ENCODE measurements around the gene ABAT.
"Not testable (repeated sequence)": the region's sequence is repeated elsewhere in the genome, so short reads cannot be mapped to it uniquely, and the experiment has no call there.

The ABAT gene

DNA sequence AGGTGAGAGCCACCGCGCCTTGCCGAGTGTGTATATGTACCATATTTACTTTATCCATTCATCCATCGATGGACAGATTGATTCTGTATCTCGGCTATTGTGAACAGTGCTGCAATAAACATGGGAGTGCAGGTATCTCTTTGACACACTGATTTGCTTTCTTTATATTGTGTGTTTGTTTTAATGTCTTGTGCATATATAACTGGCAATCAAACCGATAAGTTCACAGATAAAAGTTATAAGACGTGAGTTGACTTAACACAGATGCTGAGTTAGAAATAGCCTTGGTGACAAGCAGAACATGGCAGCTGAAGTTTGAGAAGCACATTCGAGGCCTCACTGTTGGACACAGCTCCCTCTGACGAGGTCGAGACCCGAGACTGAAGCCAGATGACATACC is 99.8 kb downstream of the ABAT start:
- in situ Hi-C loops (cut with MboI; ENCODE audit: low sequenced_read_pairs), result no loop called here

DNA sequence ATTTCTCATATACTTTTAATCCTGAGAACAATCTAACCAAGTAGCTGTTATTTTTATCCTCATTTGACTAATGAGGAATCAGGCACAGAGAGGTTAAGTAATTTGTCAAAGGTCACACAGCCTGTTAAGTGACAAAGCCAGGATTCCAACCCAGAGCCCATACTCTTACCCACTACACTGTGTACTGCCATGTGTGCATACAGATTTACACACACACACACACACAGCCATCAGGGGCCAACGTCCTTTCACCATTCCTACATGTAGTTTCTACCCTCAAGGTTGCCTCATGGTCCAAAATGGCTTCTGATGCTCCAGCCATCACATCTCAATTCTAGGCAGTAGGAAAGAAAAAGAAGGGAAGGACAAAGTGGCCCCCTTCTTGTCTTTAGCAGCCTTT is 100.9 kb downstream of the ABAT start:
- in situ Hi-C loops (cut with MboI; ENCODE audit: low sequenced_read_pairs), result loop anchor here (25.0 kb wide), 1 partner anchor 213 kb away; no protein-coding TSS in a partner anchor

DNA sequence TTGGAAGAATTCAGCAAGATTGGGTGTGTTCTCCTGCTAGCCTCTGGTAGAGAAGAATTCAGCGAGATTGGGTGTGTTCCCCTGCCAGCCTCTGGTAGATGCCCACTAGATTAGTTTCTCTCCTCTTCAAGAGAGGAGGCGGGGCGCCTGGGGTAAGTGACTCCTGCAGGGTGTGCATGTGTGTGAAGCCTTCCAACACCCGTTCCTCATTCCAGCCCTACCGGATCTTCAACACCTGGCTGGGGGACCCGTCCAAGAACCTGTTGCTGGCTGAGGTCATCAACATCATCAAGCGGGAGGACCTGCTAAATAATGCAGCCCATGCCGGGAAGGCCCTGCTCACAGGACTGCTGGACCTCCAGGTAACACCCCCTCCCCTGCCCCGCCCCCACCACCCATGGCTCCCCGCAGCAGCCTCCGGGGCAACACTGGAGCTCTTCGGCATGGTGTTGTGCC is 101.7 kb downstream of the ABAT start:
- in situ Hi-C loops (cut with MboI; ENCODE audit: low sequenced_read_pairs), result loop anchor here (25.0 kb wide), 1 partner anchor 214 kb away; no protein-coding TSS in a partner anchor

DNA sequence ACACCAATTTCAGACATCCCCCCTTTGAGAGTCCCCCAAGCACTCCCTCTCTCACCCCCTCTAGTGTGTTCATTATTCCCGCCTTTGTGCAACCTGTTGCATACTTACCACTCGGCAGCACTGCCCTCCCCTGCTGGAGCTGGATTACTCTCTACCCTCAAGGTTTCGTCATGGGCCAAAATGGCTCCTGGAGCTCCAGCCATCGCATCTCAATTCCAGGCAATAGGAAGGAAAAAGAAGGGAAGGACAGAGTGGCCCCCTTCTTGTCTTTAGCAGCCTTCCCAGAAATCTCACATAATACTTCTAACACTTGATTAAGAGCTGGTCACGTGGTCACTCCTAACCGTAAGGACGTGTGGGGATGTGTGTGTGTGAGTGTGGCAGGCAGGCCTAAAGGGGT is 102.8 kb downstream of the ABAT start:
- in situ Hi-C loops (cut with MboI; ENCODE audit: low sequenced_read_pairs), result loop anchor here (25.0 kb wide), 1 partner anchor 215 kb away; no protein-coding TSS in a partner anchor

DNA sequence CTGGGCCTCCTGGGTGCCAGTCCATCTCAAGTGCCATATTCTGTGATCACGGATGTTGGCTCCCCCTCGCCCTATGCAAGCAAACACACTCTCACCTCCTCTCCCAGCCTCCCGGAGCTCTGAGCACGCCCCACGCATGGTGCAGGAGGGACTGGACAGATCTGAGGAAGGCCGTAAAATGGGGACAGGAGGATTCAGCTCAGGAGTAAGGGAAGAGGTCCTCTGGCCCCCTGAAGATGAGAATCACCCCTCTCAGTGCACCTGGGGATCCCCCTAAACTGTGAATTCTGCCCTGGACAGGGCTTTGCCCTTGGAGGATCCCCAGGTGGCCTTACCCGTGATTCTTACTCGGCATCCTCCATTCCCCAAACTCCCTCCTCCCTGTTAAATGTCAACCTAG is 107.4 kb downstream of the ABAT start:
- in situ Hi-C loops (cut with MboI; ENCODE audit: low sequenced_read_pairs), result loop anchor here (25.0 kb wide), 1 partner anchor 219 kb away; no protein-coding TSS in a partner anchor

DNA sequence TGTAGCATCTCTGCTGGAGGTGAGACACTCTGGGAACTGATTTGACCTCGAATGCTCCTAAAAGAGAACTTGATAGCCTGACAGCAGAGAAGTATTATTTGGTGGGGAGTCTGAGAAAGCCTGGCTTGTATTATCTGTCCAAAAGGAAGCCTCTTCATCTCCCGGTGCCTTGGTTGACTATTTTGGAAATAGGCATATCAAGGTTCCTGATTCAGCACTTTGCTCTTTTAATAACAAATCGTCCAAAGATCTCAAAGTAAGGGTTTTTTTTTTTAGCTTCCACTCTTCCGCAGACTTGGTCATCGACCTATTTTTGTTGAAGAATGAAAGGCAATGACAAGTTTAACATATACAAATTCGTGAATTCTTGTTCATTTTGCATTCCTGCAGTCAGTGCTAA is 108.3 kb downstream of the ABAT start:
- in situ Hi-C loops (cut with MboI; ENCODE audit: low sequenced_read_pairs), result loop anchor here (25.0 kb wide), 1 partner anchor 220 kb away; no protein-coding TSS in a partner anchor

DNA sequence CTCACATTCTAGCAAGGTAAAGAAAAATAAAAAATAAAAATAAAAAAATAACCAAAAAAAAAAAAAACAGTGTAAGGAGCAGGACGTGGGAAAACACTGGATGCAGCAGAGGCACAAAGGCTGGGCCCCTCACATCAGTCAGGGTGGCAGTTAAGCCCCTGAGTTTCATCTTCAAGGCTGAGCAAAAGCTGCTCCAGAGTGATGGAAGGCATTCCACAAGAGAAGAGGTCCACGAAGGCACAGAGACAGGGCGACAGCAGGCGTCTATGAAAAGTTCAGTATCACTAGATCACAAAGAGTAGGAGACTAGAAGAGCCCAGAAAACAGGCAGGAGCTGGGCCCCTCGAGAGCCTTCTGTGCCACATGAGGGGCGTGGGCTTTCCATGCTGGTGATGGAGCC is 111.0 kb downstream of the ABAT start:
- in situ Hi-C loops (cut with MboI; ENCODE audit: low sequenced_read_pairs), result loop anchor here (25.0 kb wide), 1 partner anchor 223 kb away; no protein-coding TSS in a partner anchor

DNA sequence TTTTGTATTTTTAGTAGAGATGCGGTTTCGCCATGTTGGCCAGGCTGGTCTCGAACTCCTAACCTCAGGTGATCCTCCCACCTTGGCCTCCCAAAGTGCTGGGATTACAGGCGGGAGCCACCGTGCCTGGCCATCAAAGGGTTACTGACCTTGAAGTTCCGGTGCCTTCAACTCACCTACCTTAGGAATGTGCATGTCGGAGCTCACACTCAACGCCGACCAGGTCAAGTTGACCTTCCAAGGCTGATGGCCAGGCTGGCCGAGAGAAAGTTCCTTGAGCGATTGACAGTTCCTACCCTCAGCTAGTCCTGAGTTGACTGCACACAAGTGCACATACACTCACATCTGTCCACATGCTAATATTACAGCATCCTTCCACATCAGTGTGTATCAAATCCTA is 111.9 kb downstream of the ABAT start:
- in situ Hi-C loops (cut with MboI; ENCODE audit: low sequenced_read_pairs), result loop anchor here (25.0 kb wide), 1 partner anchor 224 kb away; no protein-coding TSS in a partner anchor

DNA sequence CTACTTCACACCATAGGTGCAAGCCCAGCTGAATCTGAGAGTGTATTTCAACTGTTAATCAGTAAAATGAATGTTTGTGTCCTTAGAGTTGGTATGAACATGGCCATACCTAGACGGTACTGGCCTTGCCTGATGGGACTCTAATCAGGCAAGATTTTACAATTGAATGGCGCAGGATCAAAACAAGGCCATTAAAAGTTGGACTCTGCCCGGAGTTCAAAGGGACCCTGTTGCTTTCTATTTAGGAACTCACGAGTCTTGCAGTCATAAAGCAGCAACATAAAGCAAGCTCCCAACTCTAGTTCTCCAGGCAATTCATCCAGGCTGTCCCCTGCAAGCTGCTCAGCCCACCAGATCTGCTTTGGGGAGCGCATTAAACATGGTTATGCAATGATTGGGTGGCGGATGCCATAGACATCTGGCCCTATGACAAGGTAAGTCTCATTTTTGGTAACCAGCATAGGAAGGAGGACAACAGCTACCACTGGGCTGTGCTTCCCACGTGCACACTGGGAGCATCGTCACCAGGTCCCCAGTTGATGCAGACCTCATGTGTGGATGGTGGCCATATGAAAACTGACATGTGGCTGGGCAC is 114.3 kb downstream of the ABAT start:
- in situ Hi-C loops (cut with MboI; ENCODE audit: low sequenced_read_pairs), result loop anchor here (25.0 kb wide), 1 partner anchor 226 kb away; no protein-coding TSS in a partner anchor

DNA sequence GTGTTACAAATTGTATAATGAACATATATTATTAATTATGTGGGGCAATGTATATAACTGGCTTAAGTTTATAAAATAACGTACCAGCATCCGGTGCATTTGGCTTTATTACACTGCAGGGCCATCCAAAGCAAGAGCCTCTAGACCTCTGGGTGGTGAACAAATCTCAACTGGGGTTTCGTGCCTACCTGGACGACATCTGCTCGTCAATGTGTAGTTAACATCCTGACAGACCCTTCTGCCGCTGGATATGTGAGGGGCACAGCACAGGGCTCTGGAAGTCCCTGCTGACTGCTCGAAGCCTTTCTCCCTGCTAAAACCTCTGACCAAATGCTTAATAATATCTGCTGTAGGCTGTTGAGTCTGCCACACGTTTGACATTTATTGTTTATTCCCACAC is 120.7 kb downstream of the ABAT start:
- in situ Hi-C loops (cut with MboI; ENCODE audit: low sequenced_read_pairs), result loop anchor here (25.0 kb wide), 1 partner anchor 233 kb away; no protein-coding TSS in a partner anchor

- in situ Hi-C loops (cut with MboI; ENCODE audit: low sequenced_read_pairs), result loop anchor here (25.0 kb wide), 1 partner anchor 234 kb away; no protein-coding TSS in a partner anchor
Observed at GRCh38 chr16:8795818-8796217, 121.4 kb downstream of the ABAT start.

DNA sequence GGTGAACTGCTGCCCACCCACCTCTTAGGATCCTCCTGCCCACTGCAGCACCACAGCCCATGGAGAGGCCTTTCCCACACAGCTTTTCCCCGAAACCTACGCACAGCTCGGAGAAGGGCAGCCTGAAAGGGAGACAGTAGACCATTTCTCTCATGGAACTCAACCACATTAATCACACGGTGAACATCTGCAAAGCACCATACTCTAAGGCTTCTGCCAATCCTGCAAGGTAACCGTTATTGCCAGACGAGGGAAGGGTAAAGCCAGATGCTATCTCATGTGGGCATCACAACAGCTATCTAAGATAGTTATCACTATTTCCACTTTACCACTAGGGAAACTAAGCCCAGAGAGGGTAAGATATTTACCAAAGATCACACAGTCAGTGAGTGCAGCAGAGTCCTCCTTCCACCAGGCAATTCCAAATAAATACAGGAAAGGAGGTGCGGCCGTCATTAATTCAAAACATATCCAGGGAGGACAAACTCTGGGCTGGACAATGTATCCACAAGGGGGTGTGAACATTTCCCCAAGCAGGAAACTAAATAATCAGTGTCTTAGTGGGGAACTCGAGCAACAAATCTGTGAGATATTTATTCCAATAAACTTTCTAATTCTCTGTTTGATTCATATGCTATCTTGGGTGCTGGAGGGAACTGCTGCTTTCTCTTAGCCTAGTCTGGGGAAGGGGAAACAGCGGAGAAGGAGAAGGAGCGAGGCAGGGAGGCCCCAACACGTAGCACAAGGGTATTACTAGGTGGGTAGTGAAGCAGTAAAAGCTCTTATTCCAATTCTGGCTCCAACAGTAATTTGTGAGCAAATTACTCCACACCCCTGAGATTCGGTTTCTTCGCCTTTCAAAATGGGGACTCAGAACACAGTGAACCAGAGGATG is 122.3 kb downstream of the ABAT start:
- in situ Hi-C loops (cut with MboI; ENCODE audit: low sequenced_read_pairs), result loop anchor here (25.0 kb wide), 1 partner anchor 234 kb away; no protein-coding TSS in a partner anchor

- in situ Hi-C loops (cut with MboI; ENCODE audit: low sequenced_read_pairs), result loop anchor here (25.0 kb wide), 1 partner anchor 235 kb away; no protein-coding TSS in a partner anchor
Observed at GRCh38 chr16:8797364-8798173, 123.2 kb downstream of the ABAT start, which contains the start of the genes PMM2 and TMEM186. Gene PMM2, plus strand, starts transcription at chr16:8797839. Its CDS starts 44 bp downstream, at chr16:8797883. Gene TMEM186, minus strand, starts transcription at chr16:8797639. Its CDS starts 25 bp downstream, at chr16:8797614.

DNA sequence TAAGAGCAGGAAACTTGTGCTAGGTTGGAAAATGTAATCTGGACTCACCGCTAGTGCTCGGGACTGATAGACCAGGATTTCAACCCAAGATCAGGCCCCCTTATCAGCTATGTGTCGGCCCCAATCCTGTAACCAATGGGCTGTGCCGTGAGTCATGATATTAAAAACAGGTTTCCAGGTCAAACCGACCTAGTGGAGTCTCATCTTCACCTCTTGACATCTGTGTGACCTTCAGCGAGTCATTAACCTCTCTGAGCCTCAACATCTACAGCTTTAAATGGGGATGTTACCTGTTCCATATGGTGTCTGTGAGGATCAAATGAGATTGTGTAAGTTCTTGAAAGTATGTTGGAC is 123.7 kb downstream of the ABAT start:
- in situ Hi-C loops (cut with MboI; ENCODE audit: low sequenced_read_pairs), result loop anchor here (25.0 kb wide), 1 partner anchor 236 kb away; no protein-coding TSS in a partner anchor

DNA sequence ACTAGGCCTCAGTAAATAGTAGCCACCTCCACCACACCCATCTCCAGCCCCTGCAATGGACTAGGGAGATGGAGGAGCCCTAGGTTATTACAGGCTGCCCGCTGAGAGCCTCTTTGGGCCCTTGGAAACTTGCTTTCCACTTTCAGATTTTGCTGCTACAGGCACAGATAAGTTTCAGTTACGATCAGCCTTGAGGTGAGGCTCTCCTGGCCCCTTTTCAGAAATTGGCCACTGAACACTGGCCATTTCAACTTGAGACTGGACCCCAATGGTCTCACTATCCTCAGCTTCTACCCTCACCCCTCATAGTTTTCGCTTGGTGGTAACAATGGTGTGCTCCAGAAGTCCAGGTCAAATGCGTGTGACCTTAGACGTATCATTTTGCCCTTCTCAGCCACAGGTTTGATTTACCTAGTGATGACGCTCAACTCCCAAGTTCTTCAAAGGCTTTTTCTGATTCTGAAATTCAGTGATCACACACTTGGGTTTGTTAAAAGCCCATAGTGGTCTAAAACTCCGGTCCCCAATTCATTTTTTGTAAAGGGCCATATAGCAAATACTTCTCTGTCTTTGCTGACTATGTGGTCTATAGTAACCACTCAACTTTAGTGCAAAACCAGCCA is 124.2 kb downstream of the ABAT start:
- in situ Hi-C loops (cut with MboI; ENCODE audit: low sequenced_read_pairs), result loop anchor here (25.0 kb wide), 1 partner anchor 236 kb away; no protein-coding TSS in a partner anchor

DNA sequence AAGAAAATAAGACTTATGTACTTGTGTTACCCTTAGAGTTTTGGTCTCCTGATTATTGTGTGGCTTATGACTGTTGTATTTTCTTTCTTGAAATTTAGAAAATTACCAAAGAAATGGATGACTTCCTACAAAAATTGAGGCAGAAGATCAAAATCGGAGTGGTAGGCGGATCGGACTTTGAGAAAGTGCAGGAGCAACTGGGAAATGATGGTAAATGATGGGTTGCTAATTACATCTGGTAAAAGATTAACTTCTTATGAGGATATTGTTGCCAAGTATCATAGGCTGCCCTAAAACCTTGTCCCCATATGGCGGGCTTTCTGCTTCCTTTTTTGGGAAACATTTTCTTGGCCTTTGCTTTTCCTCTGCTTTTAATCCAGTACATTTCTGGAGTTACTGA is 127.3 kb downstream of the ABAT start:
- in situ Hi-C loops (cut with MboI; ENCODE audit: low sequenced_read_pairs), result no loop called here

- in situ Hi-C loops (cut with MboI; ENCODE audit: low sequenced_read_pairs), result not testable (repeated sequence)
Observed at GRCh38 chr16:8803733-8804132, 129.3 kb downstream of the ABAT start.

- in situ Hi-C loops (cut with MboI; ENCODE audit: low sequenced_read_pairs), result no loop called here
Observed at GRCh38 chr16:8804313-8804712, 129.9 kb downstream of the ABAT start.

- in situ Hi-C loops (cut with MboI; ENCODE audit: low sequenced_read_pairs), result no loop called here
Observed at GRCh38 chr16:8806272-8806983, 132.0 kb downstream of the ABAT start.
